Measurements from ENCODE around the gene NAB1.

Gene NAB1

DNA sequence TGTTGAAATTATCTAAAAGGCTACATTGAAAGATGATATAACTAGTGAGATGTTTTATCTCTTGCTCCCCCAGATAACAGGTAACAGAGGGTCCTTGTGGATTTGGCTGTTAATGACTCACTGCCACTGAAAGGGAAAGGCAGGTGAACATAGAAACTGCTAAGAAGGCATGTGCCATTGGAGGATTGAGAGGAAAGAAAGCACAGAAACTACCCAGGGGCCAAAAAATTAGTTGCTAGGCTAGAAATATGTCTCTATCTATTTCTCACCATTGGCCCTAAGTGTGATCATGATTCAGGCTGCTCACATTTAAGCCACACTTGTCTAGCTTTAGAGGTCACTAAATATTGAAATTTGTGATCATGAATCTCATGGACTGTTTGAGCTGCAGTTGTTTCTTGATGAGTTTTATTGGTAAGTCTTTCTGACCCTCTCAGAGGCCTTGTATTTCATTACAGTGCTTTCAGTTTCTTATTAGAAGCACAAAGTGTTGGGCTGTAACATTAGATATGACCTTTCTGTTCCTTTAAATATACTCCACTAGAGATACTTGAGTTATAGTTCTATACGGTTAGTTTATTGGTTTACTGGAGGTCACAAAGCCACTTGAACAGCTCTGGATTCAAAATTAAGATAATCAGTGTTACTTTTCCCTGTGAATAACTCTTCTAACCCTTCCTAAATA, 26.2 kb downstream of the NAB1 start:
- peak; percentile 21 for DNase-seq

DNA sequence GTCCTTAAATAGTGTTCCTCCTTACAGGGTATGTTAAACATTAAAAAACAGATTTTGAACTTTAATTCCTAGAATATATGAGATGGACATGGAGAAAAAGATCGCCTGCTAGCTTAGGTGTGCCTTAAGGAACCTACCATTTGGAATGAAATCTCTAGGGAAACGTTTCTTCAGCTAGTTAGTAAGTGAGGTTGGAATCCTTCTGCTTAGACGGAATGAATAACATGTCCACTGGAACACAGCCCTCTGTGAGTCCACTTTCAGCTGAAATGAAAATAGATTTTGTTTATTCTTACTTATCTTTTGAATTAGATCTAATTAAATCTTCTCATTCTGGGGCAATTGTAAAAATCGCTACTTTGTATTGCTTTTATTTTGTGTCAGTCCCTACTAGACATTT, 28.4 kb downstream of the NAB1 start:
- DNase-seq, result no peak

DNA sequence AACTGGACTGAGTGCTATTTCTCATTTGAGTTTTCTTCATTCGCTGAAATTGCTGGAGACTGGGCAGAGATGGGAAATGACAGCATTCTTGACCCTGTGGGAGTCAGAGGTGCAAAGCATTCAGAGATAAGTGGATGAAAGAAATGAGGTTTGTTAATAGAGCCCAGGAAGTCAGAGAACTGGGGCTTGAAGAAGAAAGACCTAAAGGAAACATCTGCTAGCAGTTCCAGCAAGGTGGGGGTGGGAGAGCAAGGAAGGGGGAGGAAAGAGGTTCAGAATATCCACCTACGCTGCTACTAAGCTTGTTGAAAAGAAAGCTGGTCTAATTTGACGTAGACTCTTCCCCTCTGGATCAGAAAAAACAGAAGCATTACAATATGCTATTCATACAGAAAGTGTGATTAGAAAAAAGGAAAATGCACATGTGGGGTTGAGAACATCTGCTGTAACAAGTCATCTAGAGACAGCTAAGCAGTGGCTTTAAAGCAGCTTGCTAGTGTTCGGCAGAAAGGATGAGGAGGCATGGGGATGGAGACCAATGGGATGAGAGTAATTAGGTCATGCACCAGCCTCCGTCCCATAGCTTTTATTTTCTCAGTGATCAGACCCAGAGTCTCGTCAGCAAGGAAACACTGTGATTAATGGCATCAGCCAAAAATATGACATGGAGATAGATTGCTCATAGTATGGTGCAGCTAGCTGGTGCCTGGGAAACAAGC, 29.7 kb downstream of the NAB1 start:
- no peak for DNase-seq

DNA sequence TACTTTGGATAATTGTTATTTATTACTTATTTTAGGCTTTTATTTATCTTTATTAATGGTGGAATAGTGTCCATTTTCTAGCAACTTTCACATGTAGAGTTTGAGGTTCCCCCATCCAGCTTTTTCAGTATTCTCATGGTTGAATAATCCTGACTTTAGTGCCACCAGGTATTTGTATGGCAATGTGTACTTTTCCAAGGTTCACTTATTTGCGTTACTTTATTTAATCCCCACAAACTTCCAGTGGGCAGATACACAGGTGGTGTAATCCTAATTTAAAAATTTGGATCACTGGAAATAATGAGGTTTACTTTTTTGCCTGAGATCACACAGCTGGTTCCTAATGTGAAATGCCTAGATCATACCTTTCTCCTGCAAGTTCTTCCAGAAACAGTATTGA, 30.5 kb downstream of the NAB1 start:
- DNase-seq, result no peak

DNA sequence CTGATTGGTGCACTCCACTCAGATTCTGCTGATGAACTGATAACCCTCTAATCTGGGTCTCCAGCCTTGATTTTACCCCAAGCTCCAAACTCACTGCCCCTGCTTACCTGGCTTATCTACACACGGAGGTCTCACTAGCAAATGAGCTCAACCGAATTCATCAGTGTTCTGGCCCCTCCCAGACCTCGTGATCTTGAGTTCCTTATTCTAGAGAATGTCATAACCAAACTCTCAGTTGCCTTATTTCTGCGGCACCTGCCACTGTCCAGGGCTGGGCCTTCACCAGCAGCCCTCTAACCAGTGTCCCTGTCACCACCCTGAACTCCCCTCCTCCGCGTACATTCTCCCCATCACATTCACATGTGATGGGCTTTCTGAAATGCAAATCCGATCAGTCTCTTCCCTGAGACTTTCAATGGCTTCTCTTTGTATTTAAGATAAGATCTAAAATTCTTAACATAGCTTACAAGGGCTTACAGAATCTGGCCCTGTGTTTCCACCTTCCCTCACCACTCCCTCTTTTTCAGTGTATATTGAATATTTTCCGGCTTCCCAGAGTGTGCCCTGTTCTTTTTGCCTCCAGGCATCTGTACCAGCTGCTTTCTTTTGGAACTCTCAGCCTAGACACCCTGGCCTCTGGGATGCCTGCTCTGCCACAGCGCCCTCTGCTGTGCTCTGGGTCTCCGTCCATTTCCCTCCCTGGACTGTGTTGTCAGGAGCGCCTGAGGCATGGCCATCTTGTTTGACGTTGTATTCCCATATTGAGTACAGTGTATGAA, 31.1 kb downstream of the NAB1 start:
- peak; percentile 58 for DNase-seq

DNA sequence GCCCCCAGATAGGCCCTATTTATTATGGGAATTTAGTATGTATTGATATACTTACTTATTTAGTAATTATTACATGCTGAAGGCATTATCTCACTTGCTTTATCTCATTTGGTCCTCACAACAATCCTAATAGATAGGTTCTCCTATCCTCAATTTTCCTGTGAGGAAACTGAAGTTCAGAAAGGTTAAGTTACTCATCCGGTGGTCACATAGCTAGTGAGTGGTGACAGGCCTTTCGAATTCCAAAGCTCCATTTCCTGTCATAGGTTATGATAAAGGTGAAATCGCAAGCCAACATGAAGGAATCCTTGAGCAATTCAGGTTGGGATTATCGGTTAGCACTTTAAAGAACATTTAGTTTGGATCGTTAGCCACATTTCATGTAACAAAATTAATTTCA, 33.3 kb downstream of the NAB1 start:
- no peak for DNase-seq

DNA sequence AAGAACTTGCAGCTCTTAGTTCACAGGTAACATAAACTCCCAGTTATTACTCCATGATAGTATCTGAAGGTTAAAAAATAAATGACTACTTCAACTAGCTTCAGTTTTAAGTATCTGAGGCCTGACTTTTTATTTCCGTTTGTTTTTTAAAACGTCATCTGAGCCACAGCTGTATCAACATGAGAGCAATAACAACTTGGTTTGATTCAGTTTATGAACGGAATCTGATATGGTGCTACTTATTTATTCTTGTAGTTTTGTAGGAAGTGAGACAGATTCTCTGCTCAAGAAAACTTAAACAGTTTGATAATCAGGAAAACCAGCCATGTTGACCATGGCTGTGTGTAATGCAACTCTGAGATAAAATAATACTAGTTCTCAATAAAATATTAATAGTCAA, 34.9 kb downstream of the NAB1 start:
- DNase-seq, result no peak

DNA sequence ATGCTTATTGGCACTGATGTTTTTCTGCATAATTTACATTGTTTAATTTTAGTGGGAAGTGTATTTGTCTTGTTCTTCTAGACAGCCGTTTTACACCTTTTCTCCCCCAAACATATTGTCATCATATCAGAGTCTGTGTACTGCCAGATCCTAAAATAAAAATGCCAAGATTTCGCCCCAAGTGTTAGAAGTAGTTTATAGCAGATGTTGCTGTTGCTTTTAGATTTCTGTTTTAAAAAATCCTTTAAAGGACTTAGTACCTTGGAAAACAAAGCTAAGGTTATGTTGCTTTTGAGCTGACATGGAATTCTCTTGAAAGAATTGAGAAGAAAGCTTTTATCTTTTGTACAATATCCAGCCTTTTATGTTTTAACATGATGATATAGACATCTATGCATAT, 36.0 kb downstream of the NAB1 start:
- no peak for DNase-seq

DNA sequence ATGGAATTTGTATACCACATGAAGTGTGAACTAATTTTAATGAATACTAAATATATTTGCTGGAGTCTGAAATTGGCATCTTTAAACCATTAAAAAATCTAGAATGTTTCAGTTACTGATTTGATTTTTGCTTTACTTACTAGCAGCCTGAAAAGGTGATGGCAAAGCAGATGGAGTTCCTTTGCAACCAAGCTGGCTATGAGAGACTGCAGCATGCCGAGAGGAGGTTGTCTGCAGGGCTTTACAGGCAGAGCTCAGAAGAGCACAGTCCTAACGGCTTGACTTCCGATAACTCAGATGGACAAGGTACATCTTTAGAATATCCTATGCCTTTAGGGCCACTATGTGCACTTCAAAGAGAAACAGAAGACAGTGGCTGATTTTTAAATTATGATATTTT, 36.5 kb downstream of the NAB1 start:
- DNase-seq, result no peak

DNA sequence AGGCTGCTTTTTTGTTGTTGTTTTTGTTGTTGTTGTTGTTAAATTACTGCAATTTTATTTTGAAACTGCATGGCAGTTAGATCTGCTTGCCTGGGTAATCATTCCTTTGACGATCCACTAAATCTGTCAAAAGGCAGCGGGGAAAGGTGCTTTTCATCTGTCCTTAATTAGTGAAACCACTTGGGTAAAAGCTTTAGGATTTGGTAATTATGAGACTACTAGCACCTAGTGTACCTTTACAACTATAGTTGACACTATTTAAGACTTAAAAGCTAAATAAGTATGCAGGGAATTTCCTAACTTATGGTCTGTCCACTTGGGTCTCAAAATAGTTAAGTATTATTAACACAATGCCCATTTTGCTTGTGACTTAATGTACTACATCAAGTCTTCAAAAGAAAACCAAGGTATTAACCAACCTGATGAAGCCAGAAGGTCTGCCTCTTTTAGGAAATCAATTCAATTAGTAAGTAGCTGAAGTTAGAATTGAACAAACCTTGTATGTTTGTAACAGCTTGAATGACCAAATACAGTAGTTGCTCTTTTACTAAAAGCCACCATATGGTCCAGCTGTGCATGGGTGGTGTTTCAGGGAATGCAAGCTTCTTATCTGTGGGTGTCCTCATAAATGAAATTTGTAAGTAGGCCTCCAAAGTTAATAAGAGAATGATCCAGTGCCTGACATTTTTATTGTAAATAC, 44.8 kb downstream of the NAB1 start:
- no peak for DNase-seq

DNA sequence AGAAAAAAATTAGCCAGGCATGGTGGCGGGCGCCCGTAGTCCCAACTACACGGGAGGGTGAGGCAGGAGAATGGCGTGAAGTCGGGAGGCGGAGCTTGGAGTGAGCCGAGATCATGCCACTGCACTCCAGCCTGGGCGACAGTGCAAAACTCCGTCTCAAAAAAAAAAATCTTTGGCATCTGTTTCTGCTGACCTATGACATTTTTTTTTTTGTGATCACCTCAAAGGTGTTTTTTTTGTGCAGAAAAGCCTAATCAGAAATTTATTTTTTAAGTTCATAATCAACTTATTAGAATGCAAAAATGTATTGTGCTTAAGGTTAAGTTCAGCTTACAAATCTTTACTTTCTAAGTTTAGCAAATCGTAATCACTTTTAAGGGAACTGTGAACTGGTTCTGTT, 45.6 kb downstream of the NAB1 start:
- DNase-seq, result no peak

DNA sequence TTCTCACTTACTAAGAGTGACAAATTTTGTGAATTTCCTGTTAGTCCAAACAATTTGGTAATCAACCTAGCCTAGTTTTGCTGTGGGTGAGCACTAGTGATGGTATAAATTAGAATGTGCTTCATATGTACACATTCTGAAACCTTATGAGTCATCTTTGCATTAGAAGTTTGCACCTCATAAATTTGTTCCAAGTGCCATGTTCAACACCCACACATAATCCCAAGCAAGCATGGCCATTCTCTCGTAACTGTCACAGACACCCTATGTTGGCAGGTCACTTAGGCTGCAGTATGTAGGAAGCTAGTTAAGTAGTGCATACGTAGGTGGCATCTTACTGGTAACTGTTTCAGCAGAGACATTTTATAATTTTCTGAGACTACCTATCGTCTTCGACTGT, 46.9 kb downstream of the NAB1 start:
- no peak for DNase-seq

DNA sequence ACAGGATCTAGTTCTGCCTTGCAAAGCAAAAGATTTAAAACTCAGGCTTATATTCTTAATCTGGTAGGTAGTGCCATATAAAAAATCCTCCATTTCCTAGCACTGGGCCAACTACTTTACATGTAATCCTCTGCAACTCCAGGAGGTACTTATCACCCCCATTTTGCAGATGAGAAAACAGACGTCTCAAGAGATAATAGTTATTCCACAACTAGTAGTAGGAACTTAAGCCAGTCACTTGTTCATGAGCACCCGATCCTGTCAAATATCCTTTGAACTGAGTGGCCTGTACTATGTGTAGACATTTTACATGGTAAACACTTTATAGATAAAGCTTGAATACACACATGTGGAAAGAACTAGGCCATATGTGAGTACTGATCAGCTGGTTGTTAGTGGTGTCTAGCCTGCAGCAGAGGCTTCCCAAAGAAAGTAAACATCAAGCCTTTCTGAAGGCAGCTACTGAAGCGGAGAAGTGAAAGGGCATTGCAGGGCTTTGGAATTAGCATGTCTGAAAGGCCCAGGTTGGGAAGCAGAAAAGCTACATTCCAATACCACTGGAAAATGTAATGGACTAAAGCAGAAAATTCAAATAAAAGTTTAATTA, 48.0 kb downstream of the NAB1 start:
- DNase-seq, result no peak

DNA sequence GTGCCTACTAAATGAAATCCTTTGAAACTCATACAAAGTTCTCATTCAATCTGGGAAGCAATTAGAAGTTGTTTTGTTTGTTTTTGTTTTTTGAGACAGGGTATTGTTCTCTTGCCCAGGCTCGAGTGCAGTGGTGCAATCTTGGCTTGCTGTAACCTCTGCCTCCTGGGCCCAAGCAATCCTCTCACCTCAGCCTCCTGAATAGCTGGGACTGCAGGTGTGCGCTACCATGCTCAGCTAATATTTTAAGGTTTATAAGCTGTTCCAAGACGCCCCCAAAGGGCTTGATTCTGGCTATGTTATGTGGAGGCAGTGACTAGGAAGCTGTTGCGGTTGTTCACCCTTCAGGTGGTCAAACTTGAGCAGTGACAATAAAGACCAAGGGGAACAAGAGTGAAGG, 48.5 kb downstream of the NAB1 start:
- no peak for DNase-seq

DNA sequence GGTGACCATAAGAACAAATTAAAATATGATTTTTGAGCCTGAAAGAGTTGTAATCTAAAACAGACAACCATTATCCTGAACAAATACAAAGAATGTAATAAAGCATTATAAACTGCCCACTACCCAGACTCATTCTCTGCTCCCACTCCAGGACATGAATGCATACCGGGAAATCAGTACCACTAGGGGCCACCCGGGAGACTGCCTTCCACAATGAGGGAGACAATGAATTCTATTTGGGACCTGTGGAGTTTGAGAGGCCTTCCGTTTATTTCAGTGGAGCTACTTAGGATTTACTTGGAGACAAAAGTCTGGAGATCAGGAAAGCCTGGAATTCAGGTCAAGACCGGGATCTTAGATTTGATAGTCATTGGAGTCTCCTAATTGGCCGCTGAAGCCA, 50.0 kb downstream of the NAB1 start:
- DNase-seq, result no peak

DNA sequence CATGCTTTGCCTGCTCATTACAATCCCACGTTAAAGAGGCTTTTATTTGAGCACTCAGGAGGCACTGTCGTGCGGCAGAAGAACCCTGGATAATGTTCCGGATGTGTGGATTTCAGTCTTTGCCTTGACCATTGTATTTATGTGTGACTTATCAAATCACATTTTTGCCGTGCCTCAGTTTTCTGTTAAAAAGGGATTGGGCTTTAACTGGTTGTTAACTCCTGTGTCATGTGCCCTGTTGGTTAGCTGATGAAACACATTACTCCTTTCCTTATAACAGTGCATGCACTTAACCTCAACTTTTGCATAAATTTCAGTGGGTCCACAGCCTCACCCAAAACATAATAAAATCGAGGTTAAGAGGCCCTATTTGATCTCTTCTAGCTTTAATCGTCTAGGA, 52.7 kb downstream of the NAB1 start:
- peak; percentile 30 for DNase-seq

DNA sequence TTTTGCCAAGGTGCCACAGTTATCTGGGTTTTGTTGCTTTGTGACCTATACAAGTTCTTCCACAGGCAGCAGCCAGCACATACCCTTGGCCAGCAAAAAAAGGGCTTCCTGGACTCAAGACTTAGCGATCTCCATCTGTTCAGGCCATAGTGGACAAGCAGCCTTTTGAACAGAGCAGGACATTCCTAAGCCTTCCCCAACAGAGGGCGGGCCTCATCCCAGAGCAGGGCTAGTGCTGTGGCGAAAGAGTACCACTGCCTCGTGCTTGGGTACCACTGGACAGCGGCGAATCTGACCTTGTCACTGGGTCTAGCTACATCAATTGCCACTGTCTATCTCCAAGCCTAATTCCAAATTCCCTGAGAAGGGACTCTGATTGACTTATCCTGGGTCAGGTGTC, 56.4 kb downstream of the NAB1 start:
- DNase-seq, result no peak

DNA sequence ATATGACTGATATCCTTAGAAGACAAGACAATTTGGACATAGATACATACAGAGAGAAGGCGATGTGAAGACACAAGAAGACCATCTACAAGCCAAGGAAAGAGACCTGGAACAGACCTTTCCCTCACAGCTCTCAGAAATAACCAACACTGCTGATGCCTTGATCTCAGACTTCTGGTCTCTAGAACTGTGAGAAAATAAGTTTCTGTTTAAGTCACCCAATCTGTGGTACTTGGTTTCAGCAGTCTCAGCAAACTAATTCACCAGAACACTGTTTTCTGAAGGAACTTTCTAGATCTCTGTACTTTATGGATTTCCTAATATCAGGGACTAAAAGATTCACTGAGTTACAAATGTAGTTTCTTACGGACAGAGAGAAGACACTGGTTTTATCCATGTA, 58.8 kb downstream of the NAB1 start:
- DNase-seq, result no peak

DNA sequence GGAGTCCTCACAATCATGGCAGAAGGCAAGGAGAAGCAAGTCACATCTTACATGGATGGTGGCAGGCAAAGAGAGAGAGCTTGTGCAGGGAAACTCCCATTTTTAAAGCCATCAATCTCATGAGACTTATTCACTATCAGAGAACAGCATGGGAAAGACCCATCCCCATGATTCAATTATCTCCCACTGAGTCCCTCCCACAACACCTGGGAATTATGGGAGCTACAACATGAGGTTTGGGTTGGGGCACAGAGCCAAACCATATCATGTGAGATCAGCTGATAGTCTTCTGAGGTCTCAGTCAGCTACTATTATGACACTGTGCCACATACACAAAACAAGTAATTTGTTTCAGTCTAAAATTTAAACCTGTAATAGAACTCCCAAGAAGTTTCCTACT, 59.8 kb downstream of the NAB1 start:
- DNase-seq, result peak; percentile 35

DNA sequence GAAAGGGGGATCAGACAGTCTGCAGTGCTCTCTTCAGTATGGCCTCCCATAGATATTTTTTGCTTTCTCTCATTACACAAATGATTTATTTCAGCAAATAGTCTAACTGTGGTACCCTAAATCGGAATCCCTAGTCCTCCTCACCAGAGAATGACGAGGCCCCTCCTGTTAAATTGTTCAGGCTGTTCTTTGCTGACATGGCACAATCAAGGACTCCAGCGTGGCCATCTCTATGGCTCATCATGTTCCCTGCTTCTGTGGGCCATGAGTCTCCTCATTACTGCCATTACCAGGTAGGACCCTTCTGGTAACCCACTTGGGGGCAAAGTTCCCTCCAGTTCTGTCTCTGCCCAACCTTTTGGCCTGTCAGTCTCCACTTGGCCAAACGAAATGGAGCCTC, 62.2 kb downstream of the NAB1 start:
- no peak for DNase-seq

DNA sequence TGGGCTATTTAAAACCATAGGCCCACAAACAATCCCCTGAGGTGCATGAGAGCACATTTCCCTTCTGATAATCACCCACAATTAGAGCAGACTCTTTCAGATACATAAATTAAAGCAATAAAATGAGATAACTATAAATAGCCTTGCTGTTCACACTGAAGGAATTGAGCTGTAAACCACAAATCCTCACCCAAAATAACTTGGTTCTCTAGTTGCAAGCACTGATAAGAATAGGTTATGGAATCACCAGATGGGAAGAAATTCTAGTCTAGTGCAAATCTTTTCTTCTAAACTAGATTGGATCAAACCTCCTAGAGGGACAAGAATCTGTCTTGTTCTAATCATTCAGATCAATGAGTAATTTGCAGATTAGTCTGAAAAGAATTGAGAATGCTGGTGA, 64.6 kb downstream of the NAB1 start:
- DNase-seq, result no peak

DNA sequence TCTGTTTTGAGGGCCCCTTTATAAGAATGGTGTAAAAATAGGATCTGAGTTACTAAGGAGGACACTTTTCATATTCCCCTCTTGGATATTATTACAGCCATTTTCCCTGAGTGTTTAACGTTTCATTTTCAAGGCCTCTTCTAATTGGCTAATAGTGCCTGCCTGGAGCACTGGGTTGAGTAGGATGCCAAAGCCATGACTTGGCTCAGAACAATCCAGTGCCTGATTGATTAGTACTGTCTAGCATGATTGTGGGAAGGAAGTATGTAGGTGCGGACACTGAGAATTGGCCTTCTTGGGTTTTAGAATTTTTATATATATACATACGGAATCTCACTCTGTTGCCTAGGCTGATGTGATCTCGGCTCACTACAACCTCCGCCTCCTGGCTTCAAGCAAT, 66.1 kb downstream of the NAB1 start:
- DNase-seq, result no peak

DNA sequence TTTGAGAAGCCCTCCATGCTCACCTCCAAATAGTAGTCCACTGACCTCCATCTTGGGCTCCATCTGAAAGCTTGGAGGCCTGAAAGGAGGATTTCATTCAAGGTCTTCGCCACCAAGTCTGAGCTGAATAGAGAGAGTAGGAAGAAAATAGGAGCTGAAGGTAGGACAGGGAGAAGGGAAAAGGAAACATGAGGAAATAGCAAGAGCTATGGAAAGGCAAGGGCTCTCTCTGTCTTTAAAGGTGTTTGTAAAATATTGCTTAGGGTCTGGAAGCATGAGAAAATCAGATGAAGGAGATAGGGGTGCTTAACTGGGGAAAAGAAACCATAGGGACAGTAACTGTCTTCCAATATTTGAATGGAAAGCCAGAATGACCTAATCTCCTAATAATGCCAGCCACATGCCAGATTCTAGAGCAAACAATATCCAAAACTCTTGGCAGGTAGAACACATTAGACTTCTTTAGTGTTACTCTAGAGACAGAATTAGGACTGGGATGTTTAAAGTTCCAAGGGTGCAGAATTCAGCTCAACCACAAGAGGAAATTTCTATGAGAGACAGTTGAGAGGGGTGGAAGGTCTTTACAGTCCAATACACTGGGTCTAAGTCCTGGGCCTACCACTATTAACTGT, 67.4 kb downstream of the NAB1 start:
- no peak for DNase-seq
